DND-41 (cell line): ENCODE results near the gene TGM3.

Experiments
- ATAC-seq: fragments of 200-7000 bp; cut with Tn5 transposase; 3 replicates; pipeline ENCODE4 v1.9.1; 2021; ENCODE audit warnings: low read depth; ENCODE audit not compliant: insufficient read depth
- DNase-seq: peaks from one replicate; pipeline ENCODE4 v3.0.0-alpha.2; 2020
- H2AFZ ChIP-seq: 2 replicates; pipeline ENCODE4 v1.6.0; 2012; ENCODE audit warnings: low read depth, low read length
- H3K27ac ChIP-seq: 2 replicates; pipeline ENCODE4 v1.5.1; 2012; ENCODE audit warnings: low read length, inconsistent platforms
- H3K27me3 ChIP-seq: fragments of 200-600 bp; sonication (generic); 2 replicates; pipeline ENCODE4 v1.6.0; 2012; ENCODE audit warnings: low read length, mild to moderate bottlenecking, inconsistent platforms; ENCODE audit not compliant: insufficient read depth, poor library complexity
- H3K36me3 ChIP-seq: 2 replicates; pipeline ENCODE4 v1.5.1; 2012; ENCODE audit warnings: low read length, inconsistent platforms; ENCODE audit not compliant: insufficient read depth
- H3K4me1 ChIP-seq: 2 replicates; pipeline ENCODE4 v1.5.1; 2012; ENCODE audit warnings: mild to moderate bottlenecking, low read length; ENCODE audit not compliant: insufficient read depth
- H3K4me2 ChIP-seq: 2 replicates; pipeline ENCODE4 v1.6.0; 2012; ENCODE audit warnings: mild to moderate bottlenecking, moderate library complexity, low read length, inconsistent platforms; ENCODE audit not compliant: insufficient read depth
- H3K4me3 ChIP-seq, 2 experiments: fragments of 200-600 bp in 1 of 2; shearing (Covaris generic) in 1 of 2; 2 replicates each; pipeline ENCODE4 v1.5.1; 2012 to 2016; ENCODE audit warnings: inconsistent platforms in 2 of 2, low read length in 2 of 2, mild to moderate bottlenecking in 2 of 2, low read depth in 1 of 2, moderate library complexity in 1 of 2
- H3K79me2 ChIP-seq: 2 replicates; pipeline ENCODE4 v1.6.0; 2012; ENCODE audit warnings: low read length, inconsistent platforms; ENCODE audit not compliant: insufficient read depth
- H3K9ac ChIP-seq: 2 replicates; pipeline ENCODE4 v1.6.0; 2012; ENCODE audit warnings: low read depth, mild to moderate bottlenecking, inconsistent platforms, low read length, moderate library complexity
- H3K9me3 ChIP-seq: 2 replicates; pipeline ENCODE4 v1.5.1; 2012; ENCODE audit warnings: low read length, moderate library complexity, mild to moderate bottlenecking, inconsistent platforms; ENCODE audit not compliant: insufficient read depth, severe bottlenecking
- H4K20me1 ChIP-seq: 2 replicates; pipeline ENCODE4 v1.6.0; 2012; ENCODE audit warnings: low read length; ENCODE audit not compliant: insufficient read depth
- CTCF ChIP-seq: IDR thresholded peaks from 2 replicates; pipeline ENCODE4 v1.5.1; 2012; ENCODE audit warnings: borderline replicate concordance, low read length, moderate library complexity, mild to moderate bottlenecking; ENCODE audit not compliant: poor library complexity, severe bottlenecking; ENCODE audit errors: extremely low read depth
- EZH2 ChIP-seq: IDR thresholded peaks from 3 replicates; pipeline ENCODE4 v1.6.1; 2012; ENCODE audit warnings: borderline replicate concordance, low read depth, mild to moderate bottlenecking, moderate library complexity, low read length, inconsistent platforms; ENCODE audit not compliant: severe bottlenecking

Gene TGM3

GRCh38 chr20:2330090-2330695 lies 34.4 kb downstream of the TGM3 start:
- H3K4me2 ChIP-seq, result no peak overlapping the region
- no peak overlapping the region for H3K27ac ChIP-seq
- H3K79me2 ChIP-seq, result no peaks in the 10 kb centered on the region
- DNase-seq (no peak), ATAC-seq (no peak)
- H3K27me3 ChIP-seq, result peaks cover 8% of the 10 kb centered on the region
- 0 out of 2 replicates have a peak, but pooled peaks cover 3% of the 10 kb centered on the region for H4K20me1 ChIP-seq
- H3K9me3 ChIP-seq, result no peaks in the 10 kb centered on the region
- H2AFZ ChIP-seq, result no peak overlapping the region
- H3K4me1 ChIP-seq, result no peaks in the 10 kb centered on the region
- no peaks in the 10 kb centered on the region for H3K36me3 ChIP-seq
- no peak for TF ChIP-seq CTCF
- no peak overlapping the region for H3K4me3 ChIP-seq
- H3K9ac ChIP-seq, result no peak overlapping the region

GRCh38 chr20:2331106-2331505 lies 35.3 kb downstream of the TGM3 start:
- Histone ChIP-seq H2AFZ (no peak overlapping the region), H3K27ac (no peak overlapping the region), H4K20me1 (0 out of 2 replicates have a peak, but pooled peaks cover 3% of the 10 kb centered on the region), H3K4me2 (no peak overlapping the region), H3K4me1 (no peaks in the 10 kb centered on the region), H3K27me3 (peaks cover 8% of the 10 kb centered on the region), H3K4me3 (no peak overlapping the region), H3K79me2 (no peaks in the 10 kb centered on the region), H3K9ac (no peak overlapping the region), H3K36me3 (no peaks in the 10 kb centered on the region), H3K9me3 (no peaks in the 10 kb centered on the region)
- ATAC-seq (no peak), DNase-seq (no peak)
- no peak for TF ChIP-seq CTCF
- no peak for TF ChIP-seq EZH2

- Histone ChIP-seq H3K4me2 (no peak overlapping the region), H3K36me3 (no peaks in the 10 kb centered on the region), H3K4me1 (no peaks in the 10 kb centered on the region), H3K27me3 (peaks cover 8% of the 10 kb centered on the region), H3K4me3 (no peak overlapping the region), H3K9me3 (no peaks in the 10 kb centered on the region), H3K79me2 (no peaks in the 10 kb centered on the region), H2AFZ (no peak overlapping the region), H3K27ac (no peak overlapping the region), H3K9ac (no peak overlapping the region), H4K20me1 (peaks cover 3% of the 10 kb centered on the region; the same call in 1 of the 2 replicates)
- ATAC-seq, result no peak
- TF ChIP-seq EZH2, result no peak
- TF ChIP-seq CTCF, result no peak
- DNase-seq, result no peak
These were observed 36.2 kb downstream of the TGM3 start for GRCh38 chr20:2331901-2332565.
